Fibroblast of gingiva (primary cell): ENCODE measurements around the gene KIF6.
"Not testable (repeated sequence)": the region's sequence is repeated elsewhere in the genome, so short reads cannot be mapped to it uniquely, and the experiment has no call there.

Experiments used
- DNase-seq: peaks from one replicate; pipeline ENCODE4 v3.0.0-alpha.2; 2011; ENCODE audit warnings: low read depth

Gene KIF6

GRCh38 chr6:39289490-39289889 lies 435.7 kb downstream of the KIF6 start:
- DNase-seq, result no peak

- no peak for DNase-seq
Measured at GRCh38 chr6:39287601-39288000, 437.6 kb downstream of the KIF6 start.

- DNase-seq, result not testable (repeated sequence)
Measured at GRCh38 chr6:39286596-39286995, 438.6 kb downstream of the KIF6 start.

- DNase-seq, result no peak
Measured at GRCh38 chr6:39282774-39283173, 442.4 kb downstream of the KIF6 start.

- no peak for DNase-seq
Measured at GRCh38 chr6:39281312-39281980, 443.8 kb downstream of the KIF6 start.

GRCh38 chr6:39280247-39280731 lies 444.9 kb downstream of the KIF6 start:
- no peak for DNase-seq
